HUES6 (cell line): ENCODE data around the gene LBHD2.
A peak's percentile ranks its signal among the peaks of the same experiment; 100 is the strongest.

Experiments used
- H3K27ac ChIP-seq: 2 replicates; pipeline ENCODE4 v1.7.0; 2013; ENCODE audit warnings: low read depth, mild to moderate bottlenecking, low read length, inconsistent platforms
- H3K27me3 ChIP-seq: 2 replicates; pipeline ENCODE4 v1.6.1; 2013; ENCODE audit warnings: low read length; ENCODE audit not compliant: control insufficient read depth, insufficient read depth
- H3K36me3 ChIP-seq: 2 replicates; pipeline ENCODE4 v1.6.1; 2013; ENCODE audit warnings: low read length; ENCODE audit not compliant: control insufficient read depth, insufficient read depth
- H3K4me1 ChIP-seq: 2 replicates; pipeline ENCODE4 v1.6.1; 2013; ENCODE audit warnings: low read length; ENCODE audit not compliant: control insufficient read depth, insufficient read depth
- H3K4me3 ChIP-seq: 2 replicates; pipeline ENCODE4 v1.5.1; 2013; ENCODE audit warnings: low read depth, low read length
- H3K9ac ChIP-seq: one replicate; pipeline ENCODE4 v1.6.1; 2013; ENCODE audit warnings: mild to moderate bottlenecking, low read length
- H3K9me3 ChIP-seq: 2 replicates; pipeline ENCODE4 v1.6.1; 2013; ENCODE audit warnings: low read depth, low read length; ENCODE audit not compliant: control insufficient read depth, insufficient read depth

LBHD2 gene

DNA sequence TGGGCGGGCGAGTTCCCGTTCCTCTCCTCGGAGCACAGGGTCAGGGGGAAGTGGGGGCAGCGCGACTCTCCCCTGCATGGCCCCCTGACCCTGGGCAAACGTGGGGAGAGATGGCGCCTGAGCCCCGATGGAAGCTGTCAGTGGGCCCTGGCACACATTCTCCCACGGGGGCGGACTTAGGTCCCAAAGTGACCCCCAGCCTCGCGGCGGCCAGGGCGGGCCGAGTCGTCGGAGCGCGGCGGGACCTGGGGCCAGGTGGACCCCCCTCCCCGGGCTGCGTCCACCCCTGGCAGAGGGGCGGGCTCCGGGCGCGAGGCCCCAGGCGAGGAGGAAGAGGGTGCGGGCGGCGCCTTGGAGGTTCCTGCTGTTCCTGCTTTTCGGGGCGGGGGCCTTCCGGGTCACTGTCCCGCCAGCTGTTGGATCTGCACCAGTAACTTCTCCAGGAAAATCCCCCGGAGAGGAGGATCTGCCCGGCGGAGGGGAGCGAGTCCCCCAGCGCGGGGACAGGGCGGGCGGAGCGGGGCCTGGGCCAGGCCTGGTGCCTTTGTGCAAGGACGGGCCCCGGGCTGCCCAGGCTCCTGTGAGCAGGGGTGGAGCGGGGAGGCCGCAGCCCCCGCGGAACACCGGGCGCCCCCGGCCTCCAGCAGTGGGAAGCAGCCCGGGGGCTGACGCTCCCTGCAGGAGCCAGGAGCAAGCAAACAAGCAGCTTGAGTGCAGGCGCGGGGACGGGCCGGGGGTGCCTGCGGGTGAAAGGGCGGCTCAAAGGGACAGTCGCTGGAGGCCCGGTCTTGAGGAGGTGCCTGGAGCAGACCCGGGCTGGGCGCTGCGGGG is 54.5 kb downstream of the LBHD2 start:
- H3K4me3 ChIP-seq: peak overlapping the region; percentile 58
- no peaks in the 10 kb centered on the region; the same call in 1 of the 2 replicates for H3K27me3 ChIP-seq
- H3K36me3 ChIP-seq: peaks cover 22% of the 10 kb centered on the region
- peaks cover 20% of the 10 kb centered on the region for H3K4me1 ChIP-seq
- H3K9me3 ChIP-seq: no peaks in the 10 kb centered on the region
- peak overlapping the region; percentile 62 for H3K9ac ChIP-seq
- no peak overlapping the region; the same call in 1 of the 2 replicates for H3K27ac ChIP-seq

DNA sequence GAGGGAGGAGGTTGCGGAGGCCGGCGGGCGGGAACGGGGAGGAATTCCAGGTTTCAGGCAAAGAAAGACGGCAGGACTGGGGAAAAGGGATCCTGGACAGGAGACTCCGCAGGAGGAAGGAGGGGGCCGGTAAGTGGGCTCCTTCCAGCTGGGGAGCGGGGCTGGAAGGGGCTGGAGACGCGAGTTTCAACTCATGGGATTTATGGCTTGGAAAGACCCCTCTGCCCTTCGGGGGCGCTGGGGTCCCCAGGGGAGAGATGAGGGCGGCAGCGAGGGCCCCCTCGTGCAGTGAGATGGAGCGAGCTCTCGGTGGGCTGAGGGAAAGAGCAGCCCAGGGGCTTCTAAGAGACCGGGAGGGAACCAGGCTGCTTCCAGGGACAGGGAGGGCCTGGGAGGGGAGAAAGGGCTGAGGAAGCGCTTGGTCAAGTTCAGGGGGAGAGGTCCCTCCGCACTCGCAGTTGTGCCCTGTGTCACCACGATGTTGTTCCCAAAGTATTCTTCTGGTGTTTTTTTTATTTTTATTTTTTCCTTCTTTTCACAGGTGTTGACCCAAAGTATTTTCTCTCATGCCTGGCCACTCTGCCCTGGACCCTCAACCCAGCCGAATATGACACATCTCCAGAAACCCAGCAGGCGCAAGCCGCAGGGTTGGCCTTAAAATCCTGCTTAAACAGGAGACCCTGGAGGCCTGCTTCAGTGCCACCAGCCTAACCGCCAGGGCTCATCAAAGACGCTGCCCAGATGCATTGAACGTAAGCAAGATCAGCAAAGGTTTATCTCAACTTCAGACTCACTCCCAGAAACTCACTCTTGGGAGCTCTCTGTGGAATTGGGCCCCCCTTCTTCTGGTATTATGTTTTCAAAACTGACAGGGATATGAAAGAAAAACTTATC is 55.4 kb downstream of the LBHD2 start:
- Histone ChIP-seq H3K4me1 (peaks cover 20% of the 10 kb centered on the region), H3K4me3 (peak overlapping the region; percentile 58), H3K9ac (peak overlapping the region; percentile 62), H3K27ac (no peak overlapping the region), H3K27me3 (no peaks in the 10 kb centered on the region; the same call in 1 of the 2 replicates), H3K36me3 (peaks cover 14% of the 10 kb centered on the region), H3K9me3 (no peaks in the 10 kb centered on the region)
